ENCODE data around the gene GAST.

Gene GAST

GRCh38 chr17:41717408-41718286 is 5.5 kb downstream of the GAST start:
- peak; percentile 48 for DNase-seq

- DNase-seq = no peak
Measured at GRCh38 chr17:41718287-41718645, 6.1 kb downstream of the GAST start.

- DNase-seq = no peak
Measured at GRCh38 chr17:41722231-41722630, 10.1 kb downstream of the GAST start.

DNA sequence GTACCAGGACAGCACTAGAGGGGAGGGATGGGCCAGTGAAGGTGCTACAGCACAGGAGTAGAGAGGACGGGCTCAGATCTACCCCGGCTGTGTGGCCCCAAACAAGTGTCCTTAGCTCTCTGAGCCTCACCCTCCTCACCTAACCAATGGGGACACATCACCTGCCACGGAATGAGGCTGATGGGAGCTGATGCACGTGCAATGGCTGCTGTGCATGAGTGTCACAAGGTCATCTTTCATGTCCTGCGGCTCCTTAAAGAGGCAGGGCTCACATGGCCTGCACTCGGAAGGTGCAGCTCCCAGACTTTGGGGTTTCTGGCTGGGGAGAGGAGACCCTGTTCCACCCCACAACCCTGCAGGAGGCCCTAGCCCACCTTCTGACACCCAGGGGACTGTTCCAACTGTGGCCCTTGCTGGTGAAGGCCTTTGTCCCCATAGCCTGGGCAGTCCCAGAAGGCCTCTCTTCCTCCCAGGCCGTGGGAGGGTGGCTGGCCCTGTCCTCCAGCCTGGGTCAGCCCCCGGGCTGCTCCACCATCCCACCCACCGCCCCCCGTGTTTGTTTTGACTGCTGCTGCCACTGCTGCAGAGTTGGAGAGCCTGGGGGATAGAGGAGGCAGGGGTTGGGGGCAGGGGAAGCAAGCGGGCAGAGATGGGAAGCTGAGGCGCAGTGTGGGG is 11.8 kb downstream of the GAST start:
- DNase-seq = no peak

- no peak for DNase-seq
Measured at GRCh38 chr17:41724476-41725050, 12.4 kb downstream of the GAST start.

- no peak for DNase-seq
Measured at GRCh38 chr17:41725134-41725533, 13.0 kb downstream of the GAST start.

- DNase-seq = no peak
Measured at GRCh38 chr17:41728056-41728455, 15.9 kb downstream of the GAST start.

DNA sequence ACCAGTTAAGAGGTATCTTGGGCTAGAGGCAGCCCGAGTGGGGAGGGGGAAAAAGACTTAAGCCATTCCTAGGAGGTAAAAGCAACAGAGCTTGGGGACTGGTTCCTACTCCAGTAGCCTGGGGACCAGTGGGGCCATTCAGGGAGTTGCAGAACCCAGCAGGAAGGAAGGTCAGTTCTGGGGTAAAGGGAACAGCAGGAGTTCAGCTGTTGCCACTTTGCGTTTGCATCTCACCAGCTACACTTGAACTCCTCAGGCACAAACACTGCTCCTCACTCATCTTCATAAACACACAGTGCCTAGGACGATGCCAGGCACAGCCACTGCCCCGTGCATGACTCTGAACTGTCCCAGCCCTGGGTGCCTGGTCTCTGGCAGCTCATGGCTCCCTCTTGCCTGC is 18.3 kb downstream of the GAST start:
- DNase-seq = no peak

- DNase-seq = no peak
Measured at GRCh38 chr17:41731836-41732235, 19.7 kb downstream of the GAST start.

DNA sequence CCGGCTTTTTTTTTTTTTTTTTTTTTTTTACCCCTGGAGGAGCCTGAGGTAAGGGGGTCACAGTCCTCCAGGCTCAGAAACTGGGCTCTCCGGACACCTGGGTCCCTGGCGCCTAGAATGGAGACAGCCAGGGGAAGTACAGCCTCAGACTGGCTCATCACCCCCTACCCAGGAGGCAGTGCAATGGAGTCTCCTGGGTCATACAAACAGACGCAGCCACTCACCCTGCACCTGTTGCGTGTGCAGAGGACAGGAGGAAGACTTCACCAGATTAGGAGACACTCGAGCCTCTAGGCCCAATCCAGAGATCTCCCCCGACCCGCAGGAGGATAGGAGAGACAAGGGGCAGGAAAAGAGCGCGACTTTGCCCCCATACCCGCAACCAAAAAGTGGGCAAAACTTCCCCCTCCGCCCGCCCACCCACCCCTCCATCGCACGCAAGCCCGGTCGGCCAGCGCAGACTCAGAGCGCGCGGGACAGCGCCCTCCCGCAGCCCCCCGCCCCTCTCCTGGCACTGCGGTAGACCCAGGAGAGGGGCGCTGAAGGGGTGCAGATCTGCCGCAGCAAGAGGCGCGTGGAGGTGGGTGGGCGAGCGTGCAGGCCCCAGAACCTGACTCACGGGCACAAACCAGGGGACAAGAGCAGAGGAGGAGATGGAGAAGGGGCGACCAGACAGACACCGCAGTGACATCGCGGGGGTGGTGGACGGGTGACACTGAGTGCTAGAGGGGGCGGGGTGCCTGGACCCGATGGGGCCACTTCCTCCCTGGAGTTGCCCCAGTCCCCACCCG is 21.4 kb downstream of the GAST start:
- no peak for DNase-seq

- no peak for DNase-seq
Measured at GRCh38 chr17:41734139-41734948, 22.2 kb downstream of the GAST start, which contains the start of gene HAP1. Gene HAP1 (minus strand): TSS chr17:41734643. CDS start chr17:41734634, 9 bp downstream.

DNA sequence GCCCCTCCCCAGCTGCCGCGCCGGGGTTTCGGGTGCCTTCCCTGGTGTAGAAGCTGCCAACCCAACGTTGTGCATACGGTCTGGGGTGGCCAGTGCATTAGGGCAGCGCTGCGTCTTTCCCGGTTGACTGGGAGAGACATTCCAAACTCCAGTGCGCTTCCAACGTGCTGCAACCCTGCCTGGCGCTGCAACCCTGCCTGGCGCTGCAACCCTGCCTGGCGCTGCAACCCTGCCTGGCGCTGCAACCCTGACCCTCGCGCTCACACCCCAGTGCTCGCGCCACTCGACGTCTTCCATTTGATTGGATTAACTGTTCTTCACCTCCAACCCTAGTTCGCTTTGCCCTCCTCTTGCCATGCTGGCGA is 22.8 kb downstream of the GAST start:
- DNase-seq = no peak

- DNase-seq = no peak
Measured at GRCh38 chr17:41735744-41736143, 23.6 kb downstream of the GAST start.

GRCh38 chr17:41736983-41737679 is 25.0 kb downstream of the GAST start:
- no peak for DNase-seq

GRCh38 chr17:41737680-41738023 is 25.5 kb downstream of the GAST start:
- no peak for DNase-seq

DNA sequence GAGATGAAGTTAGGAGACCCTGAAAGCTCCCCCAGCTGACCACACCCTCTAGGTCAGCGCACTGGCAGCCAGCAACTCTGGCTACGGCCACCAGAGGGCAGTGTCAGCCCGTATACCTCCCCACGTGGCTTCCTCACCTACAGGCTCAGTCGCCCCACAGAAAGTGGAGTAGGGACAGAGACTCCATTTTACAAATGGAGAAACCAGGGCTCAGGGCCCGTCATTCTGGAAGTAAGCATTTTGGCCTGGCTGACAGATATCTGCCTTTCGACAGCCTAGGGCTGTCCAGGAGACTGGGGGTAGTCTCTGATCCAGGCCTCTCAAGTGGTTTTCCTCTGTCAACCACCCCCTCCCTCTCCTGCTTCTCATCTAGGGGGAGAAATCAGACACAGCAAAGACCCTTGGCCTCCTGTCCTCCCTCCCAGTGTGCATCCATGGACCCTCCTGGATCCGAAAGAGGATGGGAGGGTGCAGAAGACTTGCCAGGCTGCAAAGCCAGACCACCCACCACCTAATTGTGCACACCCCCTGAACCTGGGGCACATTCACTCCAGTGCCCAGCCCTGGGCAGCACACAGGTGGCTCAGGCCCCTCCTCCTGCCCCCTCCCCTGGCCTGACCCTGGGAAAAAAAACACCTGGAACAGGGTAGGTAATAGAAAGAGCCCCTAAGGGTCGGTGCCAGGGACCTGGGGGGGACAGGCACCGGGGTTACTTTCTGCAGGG is 26.1 kb downstream of the GAST start:
- DNase-seq = peak; percentile 82

DNA sequence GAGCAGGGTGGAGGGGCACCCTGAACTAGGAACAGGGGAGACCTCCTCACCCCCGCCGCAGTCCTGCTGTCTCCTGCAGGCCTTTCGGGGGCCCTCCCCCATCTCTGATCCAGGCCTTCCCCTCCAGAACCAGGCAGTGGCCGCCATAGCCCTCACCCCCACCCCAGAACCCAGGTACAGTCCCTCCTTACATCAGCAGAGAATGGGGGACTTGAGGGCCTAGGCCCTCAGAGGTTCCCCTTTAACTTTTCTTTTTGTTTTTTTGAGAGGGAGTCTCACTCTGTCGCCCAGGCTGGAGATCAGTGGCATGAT is 26.6 kb downstream of the GAST start:
- DNase-seq = no peak

- DNase-seq = peak; percentile 80
Measured at GRCh38 chr17:41739661-41740352, 27.7 kb downstream of the GAST start.

GRCh38 chr17:41740506-41740905 is 28.4 kb downstream of the GAST start:
- no peak for DNase-seq

DNA sequence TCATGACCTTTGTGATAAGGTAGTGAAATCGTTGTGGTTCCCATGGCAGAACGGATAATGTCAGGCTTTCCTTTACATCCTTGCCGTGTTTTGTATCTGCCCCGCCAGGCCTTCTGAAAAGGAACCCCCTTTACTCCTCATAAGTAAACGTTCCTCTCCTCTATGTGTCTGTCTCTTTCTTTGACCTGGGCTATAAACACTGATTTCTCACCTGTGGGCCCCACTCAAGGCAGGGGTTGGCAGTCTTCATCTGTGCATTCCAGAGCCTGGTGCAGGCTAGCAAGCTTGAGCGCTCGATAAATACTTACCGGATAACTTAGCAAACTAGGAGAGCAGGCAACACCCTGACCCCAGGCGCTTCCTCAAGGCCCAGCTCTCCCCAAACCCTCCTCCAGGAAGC is 29.6 kb downstream of the GAST start:
- DNase-seq = no peak

- no peak for DNase-seq
Measured at GRCh38 chr17:41748275-41748674, 36.1 kb downstream of the GAST start.

Data from kidney glomerular epithelial cell (primary cell).